IMR-90 (cell line): ENCODE data around the gene SLC35F6. TPM values are rescaled to one million over a fixed set of nuclear protein-coding genes. Genes with fewer than 3 reads are reported as not detected.

Experiments
- ATAC-seq: fragments of 200-7000 bp; cut with Tn5 transposase; 2 replicates; pipeline ENCODE4 v1.9.1; 2020; ENCODE audit warnings: low read depth, mild to moderate bottlenecking, moderate library complexity
- BruUV-seq: library from RNA; stranded (reverse); fragments of 400-500 nt; replicated peaks from 2 replicates; lab custom pipeline; 2021; lab: Mats Ljungman, UMichigan
- CTCF ChIA-PET: fragments of 300-600 bp; formaldehyde crosslinking; extraction: SDS; loops from one replicate; lab custom pipeline; 2021; ENCODE audit warnings: antibody characterized with exemption; lab: Yijun Ruan, JAX
- POLR2A ChIA-PET: fragments of 300-600 bp; sonication (Branson Sonifier 250); formaldehyde crosslinking; loops from one replicate; lab custom pipeline; 2022; ENCODE audit warnings: antibody characterized with exemption; ENCODE audit not compliant: unreplicated experiment; lab: Charles Lee
- DNase-seq: peaks from one replicate; pipeline ENCODE4 v3.0.0; 2013
- H2AFZ ChIP-seq: replicated peaks from 2 replicates; pipeline ENCODE3; 2013; ENCODE audit warnings: low read length, mild to moderate bottlenecking; ENCODE audit not compliant: poor library complexity
- H2AK5ac ChIP-seq: 2 replicates; pipeline ENCODE4 v1.6.1; 2013; ENCODE audit warnings: low read depth, low read length, inconsistent platforms
- H2AK9ac ChIP-seq: replicated peaks from 2 replicates; pipeline ENCODE3; 2013; ENCODE audit warnings: mild to moderate bottlenecking, low read depth, low read length, moderate library complexity; ENCODE audit not compliant: poor library complexity
- H2BK120ac ChIP-seq: 2 replicates; pipeline ENCODE4 v1.6.1; 2013; ENCODE audit warnings: low read depth, low read length, inconsistent platforms
- H2BK15ac ChIP-seq: 3 replicates; pipeline ENCODE4 v1.6.1; 2013; ENCODE audit warnings: low read depth, low read length, inconsistent platforms
- H2BK20ac ChIP-seq: 2 replicates; pipeline ENCODE4 v1.6.1; 2013; ENCODE audit warnings: low read depth, mild to moderate bottlenecking, inconsistent platforms, low read length, moderate library complexity
- H2BK5ac ChIP-seq: 2 replicates; pipeline ENCODE4 v1.6.1; 2013; ENCODE audit warnings: mild to moderate bottlenecking, low read depth, low read length, inconsistent platforms; ENCODE audit not compliant: poor library complexity, severe bottlenecking
- H3K14ac ChIP-seq: replicated peaks from 2 replicates; pipeline ENCODE4 v1.6.1; 2013; ENCODE audit warnings: low read depth, low read length, inconsistent platforms
- H3K18ac ChIP-seq: 2 replicates; pipeline ENCODE4 v1.6.1; 2013; ENCODE audit warnings: low read depth, low read length, control low read depth
- H3K23ac ChIP-seq: 2 replicates; pipeline ENCODE4 v1.6.1; 2013; ENCODE audit warnings: low read depth, low read length, inconsistent platforms
- H3K27ac ChIP-seq: 2 replicates; pipeline ENCODE4 v1.5.1; 2013; ENCODE audit warnings: mild to moderate bottlenecking, control low read depth, low read length; ENCODE audit not compliant: insufficient read depth
- H3K27me3 ChIP-seq: 2 replicates; pipeline ENCODE4 v1.6.1; 2013; ENCODE audit warnings: low read length; ENCODE audit not compliant: control insufficient read depth, insufficient read depth
- H3K36me3 ChIP-seq: 2 replicates; pipeline ENCODE4 v1.6.1; 2013; ENCODE audit warnings: low read length, mixed read lengths; ENCODE audit not compliant: control insufficient read depth, insufficient read depth
- H3K4ac ChIP-seq: 2 replicates; pipeline ENCODE4 v1.6.1; 2013; ENCODE audit warnings: low read depth, low read length, inconsistent platforms
- H3K4me1 ChIP-seq: 2 replicates; pipeline ENCODE4 v1.6.1; 2013; ENCODE audit warnings: low read length, mixed read lengths; ENCODE audit not compliant: control insufficient read depth, insufficient read depth
- H3K4me2 ChIP-seq: 2 replicates; pipeline ENCODE4 v1.6.1; 2013; ENCODE audit warnings: low read depth, mild to moderate bottlenecking, control low read depth, low read length, moderate library complexity
- H3K4me3 ChIP-seq: 2 replicates; pipeline ENCODE4 v1.5.1; 2013; ENCODE audit warnings: low read depth, mild to moderate bottlenecking, control low read depth, low read length, moderate library complexity; ENCODE audit not compliant: insufficient read depth
- H3K56ac ChIP-seq: 2 replicates; pipeline ENCODE4 v1.6.1; 2013; ENCODE audit warnings: low read length, inconsistent platforms; ENCODE audit not compliant: insufficient read depth; ENCODE audit errors: extremely low read depth
- H3K79me1 ChIP-seq, 2 experiments: 2 replicates each; pipeline ENCODE4 v1.6.1; 2013; ENCODE audit warnings: low read length in 2 of 2, inconsistent platforms in 1 of 2, low read depth in 1 of 2
- H3K9ac ChIP-seq: 2 replicates; pipeline ENCODE4 v1.6.1; 2013; ENCODE audit warnings: low read depth, low read length, control low read depth
- H3K9me1 ChIP-seq: 2 replicates; pipeline ENCODE4 v1.6.1; 2013; ENCODE audit warnings: low read length, inconsistent platforms; ENCODE audit not compliant: insufficient read depth
- H3K9me3 ChIP-seq: 2 replicates; pipeline ENCODE4 v1.6.1; 2013; ENCODE audit warnings: low read length; ENCODE audit not compliant: control insufficient read depth, insufficient read depth
- H4K20me1 ChIP-seq: 2 replicates; pipeline ENCODE4 v1.6.1; 2013; ENCODE audit warnings: low read length, inconsistent platforms; ENCODE audit not compliant: insufficient read depth
- H4K5ac ChIP-seq: 2 replicates; pipeline ENCODE4 v1.6.1; 2013; ENCODE audit warnings: mild to moderate bottlenecking, low read depth, low read length, control low read depth
- H4K8ac ChIP-seq, 2 experiments: 2 replicates each; pipeline ENCODE4 v1.6.1; 2013; ENCODE audit warnings: low read depth in 2 of 2, low read length in 2 of 2, control low read depth in 1 of 2, inconsistent platforms in 1 of 2
- H4K91ac ChIP-seq: 2 replicates; pipeline ENCODE4 v1.6.1; 2013; ENCODE audit warnings: low read depth, low read length, inconsistent platforms; ENCODE audit not compliant: insufficient read depth
- BHLHE40 ChIP-seq: fragments of 150-350 bp; IDR thresholded peaks from 2 replicates; pipeline ENCODE4 v1.6.1; 2016; ENCODE audit warnings: mild to moderate bottlenecking, low read depth, low read length
- CEBPB ChIP-seq: IDR thresholded peaks from 2 replicates; pipeline ENCODE4 v1.6.1; 2012; ENCODE audit warnings: low read depth, low read length, improper control_type of control experiment
- CHD1 ChIP-seq: IDR thresholded peaks from 2 replicates; pipeline ENCODE4 v1.6.1; 2012; ENCODE audit warnings: low read depth, low read length, improper control_type of control experiment
- FOS ChIP-seq: fragments of 150-350 bp; IDR thresholded peaks from 2 replicates; pipeline ENCODE4 v1.6.1; 2016; ENCODE audit warnings: low read depth, low read length
- MAFK ChIP-seq: IDR thresholded peaks from 2 replicates; pipeline ENCODE4 v1.6.1; 2012; ENCODE audit warnings: low read depth, low read length, improper control_type of control experiment
- MAZ ChIP-seq: IDR thresholded peaks from 2 replicates; pipeline ENCODE4 v1.6.1; 2012; ENCODE audit warnings: low read depth, mild to moderate bottlenecking, low read length, improper control_type of control experiment, moderate library complexity, borderline replicate concordance
- MXI1 ChIP-seq: IDR thresholded peaks from 2 replicates; pipeline ENCODE4 v1.6.1; 2012; ENCODE audit warnings: low read depth, mild to moderate bottlenecking, low read length, moderate library complexity, borderline replicate concordance
- NFE2L2 ChIP-seq: fragments of 150-350 bp; IDR thresholded peaks from 2 replicates; pipeline ENCODE4 v1.6.1; 2016; ENCODE audit warnings: low read depth, mild to moderate bottlenecking, low read length
- POLR2A ChIP-seq: IDR thresholded peaks from 2 replicates; pipeline ENCODE4 v1.6.1; 2012; ENCODE audit warnings: mild to moderate bottlenecking, low read depth, low read length
- RAD21 ChIP-seq: IDR thresholded peaks from 2 replicates; pipeline ENCODE4 v1.6.1; 2012; ENCODE audit warnings: low read length, improper control_type of control experiment
- RCOR1 ChIP-seq: IDR thresholded peaks from 2 replicates; pipeline ENCODE4 v1.6.1; 2012; ENCODE audit warnings: mild to moderate bottlenecking, low read length, improper control_type of control experiment; ENCODE audit not compliant: insufficient replicate concordance
- RFX5 ChIP-seq: IDR thresholded peaks from 2 replicates; pipeline ENCODE4 v1.8.0; 2012; ENCODE audit warnings: low read depth, mild to moderate bottlenecking, low read length, moderate library complexity
- SMC3 ChIP-seq: fragments of 150-350 bp; IDR thresholded peaks from 2 replicates; pipeline ENCODE4 v1.6.1; 2016; ENCODE audit warnings: low read depth, mild to moderate bottlenecking, antibody characterized with exemption, low read length, moderate library complexity
- USF2 ChIP-seq: fragments of 150-350 bp; IDR thresholded peaks from 2 replicates; pipeline ENCODE4 v1.6.1; 2017; ENCODE audit warnings: mild to moderate bottlenecking, antibody characterized with exemption, low read length, low read depth
- WGBS, 2 experiments: methylation state at CpG; one replicate each; pipeline versions ENCODE4 v1.1.5 to v1.1.7; 2013; ENCODE audit warnings: missing lambda C conversion rate in 2 of 2; ENCODE audit not compliant: insufficient read length in 1 of 2; ENCODE audit errors: extremely low coverage in 2 of 2; 5-methylcytosine and 5-hydroxymethylcytosine counted together
- dilution Hi-C: fragments of 300-500 bp; cut with HindIII; formaldehyde crosslinking; loops from one replicate; pipeline ENCODE4 v1.14.3; 2018; ENCODE audit warnings: low sequenced_read_pairs; ENCODE audit not compliant: unreplicated experiment
- in situ Hi-C: fragments of 300-500 bp; cut with MboI; formaldehyde crosslinking; loops from 3 replicates; pipeline ENCODE4 v1.14.3; 2019; ENCODE audit warnings: low sequenced_read_pairs, inconsistent platforms, mixed read lengths
- intact Hi-C: fragments of 100-400 bp; cut with micrococcal nuclease; formaldehyde crosslinking; loops from 2 replicates; pipeline ENCODE4 v1.10.0; 2022
- polyA plus RNA-seq, 3 experiments: library from polyadenylated mRNA; depleted of rRNA; stranded (reverse); fragments of >200 nt; gene quantifications; 2 replicates each; pipeline ENCODE4 v1.2.3, GENCODE V29; 2012; ENCODE audit warnings: low replicate concordance in 1 of 3
- total RNA-seq: library from RNA; depleted of rRNA; stranded (reverse); fragments of >200 nt; gene quantifications from 2 replicates; pipeline ENCODE4 v1.2.3, GENCODE V29; 2012
- TF ChIP-seq, protein P1 (sequence below): conservative IDR thresholded peaks from 2 replicates; pipeline ENCODE4 v1.5.1; 2012; ENCODE audit warnings: mild to moderate bottlenecking, low read depth, low read length, improper control_type of control experiment
- TF ChIP-seq, protein P2 (sequence below): fragments of 150-350 bp; IDR thresholded peaks from 2 replicates; pipeline ENCODE4 v1.6.1; 2016; ENCODE audit warnings: low read depth, mild to moderate bottlenecking, low read length, moderate library complexity, borderline replicate concordance

SLC35F6 gene
- total and polyA plus RNA-seq, 2 of the 4 experiments (the other 2 are of a cell fraction) = 19.1 to 30.6 TPM

DNA sequence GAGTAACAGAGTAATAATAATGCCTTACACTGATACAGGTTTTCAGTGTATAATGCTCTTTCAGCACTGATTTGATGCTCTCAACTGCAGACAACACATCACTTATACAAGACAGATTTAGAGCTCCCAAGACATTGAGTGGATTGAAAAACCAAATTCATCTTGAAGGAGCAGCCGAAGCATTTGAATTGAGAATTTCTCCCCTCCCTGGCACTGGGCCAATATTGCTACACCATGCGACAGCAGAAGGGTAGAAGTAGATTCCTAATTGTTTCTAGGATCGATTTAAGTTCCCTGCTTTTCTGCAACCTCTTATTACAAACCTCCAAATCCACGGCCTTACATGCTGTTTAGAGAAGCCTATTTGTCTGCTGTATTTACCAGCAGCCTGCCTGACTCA lies 37.2 kb downstream of the SLC35F6 start:
- Histone ChIP-seq H2BK120ac (no peak overlapping the region), H2AK5ac (no peak overlapping the region), H3K27me3 (no peaks in the 10 kb centered on the region), H3K9me1 (no peaks in the 10 kb centered on the region; the same call in 1 of the 2 replicates), H3K4ac (no peak overlapping the region), H3K14ac (no peak overlapping the region), H3K79me1 (peaks cover 0 to 4% of the 10 kb centered on the region in 2 experiments; a peak in 2 of 4 replicates), H3K18ac (no peak overlapping the region), H4K8ac (no peak overlapping the region), H3K36me3 (peaks cover 2% of the 10 kb centered on the region; the same call in 1 of the 2 replicates), H3K4me3 (no peak overlapping the region), H4K91ac (no peak overlapping the region), H3K9me3 (no peaks in the 10 kb centered on the region), H4K20me1 (no peaks in the 10 kb centered on the region), H4K5ac (no peak overlapping the region), H3K56ac (no peak overlapping the region), H2BK15ac (no peak overlapping the region), H3K23ac (no peak overlapping the region), H2BK5ac (no peak overlapping the region), H2AK9ac (no peak overlapping the region), H3K4me2 (no peak overlapping the region), H2AFZ (no peak overlapping the region), H3K27ac (no peak overlapping the region), H3K4me1 (no peaks in the 10 kb centered on the region), H3K9ac (no peak overlapping the region), H2BK20ac (no peak overlapping the region)
- in situ Hi-C loops = no loop called here
- TF ChIP-seq POLR2A (no peak), MAZ (no peak), RAD21 (no peak), MXI1 (no peak), SMC3 (no peak), CEBPB (no peak), CHD1 (no peak), RFX5 (no peak), MAFK (no peak), USF2 (no peak), FOS (no peak), BHLHE40 (no peak), RCOR1 (no peak), NFE2L2 (no peak)
- TF ChIP-seq, protein P1, sequence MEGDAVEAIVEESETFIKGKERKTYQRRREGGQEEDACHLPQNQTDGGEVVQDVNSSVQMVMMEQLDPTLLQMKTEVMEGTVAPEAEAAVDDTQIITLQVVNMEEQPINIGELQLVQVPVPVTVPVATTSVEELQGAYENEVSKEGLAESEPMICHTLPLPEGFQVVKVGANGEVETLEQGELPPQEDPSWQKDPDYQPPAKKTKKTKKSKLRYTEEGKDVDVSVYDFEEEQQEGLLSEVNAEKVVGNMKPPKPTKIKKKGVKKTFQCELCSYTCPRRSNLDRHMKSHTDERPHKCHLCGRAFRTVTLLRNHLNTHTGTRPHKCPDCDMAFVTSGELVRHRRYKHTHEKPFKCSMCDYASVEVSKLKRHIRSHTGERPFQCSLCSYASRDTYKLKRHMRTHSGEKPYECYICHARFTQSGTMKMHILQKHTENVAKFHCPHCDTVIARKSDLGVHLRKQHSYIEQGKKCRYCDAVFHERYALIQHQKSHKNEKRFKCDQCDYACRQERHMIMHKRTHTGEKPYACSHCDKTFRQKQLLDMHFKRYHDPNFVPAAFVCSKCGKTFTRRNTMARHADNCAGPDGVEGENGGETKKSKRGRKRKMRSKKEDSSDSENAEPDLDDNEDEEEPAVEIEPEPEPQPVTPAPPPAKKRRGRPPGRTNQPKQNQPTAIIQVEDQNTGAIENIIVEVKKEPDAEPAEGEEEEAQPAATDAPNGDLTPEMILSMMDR = no peak
- TF ChIP-seq, protein P2, sequence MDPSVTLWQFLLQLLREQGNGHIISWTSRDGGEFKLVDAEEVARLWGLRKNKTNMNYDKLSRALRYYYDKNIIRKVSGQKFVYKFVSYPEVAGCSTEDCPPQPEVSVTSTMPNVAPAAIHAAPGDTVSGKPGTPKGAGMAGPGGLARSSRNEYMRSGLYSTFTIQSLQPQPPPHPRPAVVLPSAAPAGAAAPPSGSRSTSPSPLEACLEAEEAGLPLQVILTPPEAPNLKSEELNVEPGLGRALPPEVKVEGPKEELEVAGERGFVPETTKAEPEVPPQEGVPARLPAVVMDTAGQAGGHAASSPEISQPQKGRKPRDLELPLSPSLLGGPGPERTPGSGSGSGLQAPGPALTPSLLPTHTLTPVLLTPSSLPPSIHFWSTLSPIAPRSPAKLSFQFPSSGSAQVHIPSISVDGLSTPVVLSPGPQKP = no peak
- no CpG with 5 or more reads among the region's 4 CpGs for WGBS, 2 experiments
- intact Hi-C loops = no loop called here
- dilution Hi-C loops = no loop called here
- POLR2A ChIA-PET = no interaction called here
- DNase-seq (no peak), ATAC-seq (no peak)
- no TSS peak for BruUV-seq
- CTCF ChIA-PET = interaction anchor here (0.6 kb wide), 1 partner anchor 107 kb away, joined by 5 read pairs; no protein-coding TSS in a partner anchor
